Cerebellar nuclear complex (tissue), 1 donor: ENCODE results near the gene AGMO.

Experiments used
- DNase-seq, 2 experiments: peaks; one replicate each; lab custom pipeline; 2025; lab: John Stamatoyannopoulos, UW

Gene AGMO

DNA sequence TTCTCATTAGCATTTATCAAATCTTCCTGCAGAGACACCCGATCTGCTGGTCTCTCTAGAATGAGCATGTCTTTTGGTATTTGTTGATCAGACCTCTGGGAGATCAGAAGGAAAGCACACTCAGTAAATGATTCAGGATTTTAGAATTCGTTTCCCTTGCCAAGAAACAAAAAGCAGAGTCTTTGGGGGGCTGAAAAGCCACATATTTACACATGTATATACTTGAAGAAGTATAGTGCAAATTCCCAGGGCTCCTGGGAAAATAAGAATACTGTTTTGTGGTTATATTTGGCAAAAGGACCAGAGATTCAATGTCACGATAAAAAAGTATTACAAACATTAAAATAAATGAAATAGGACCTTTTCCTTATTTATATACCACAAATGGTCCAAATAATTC, 100.2 kb downstream of the AGMO start:
- no peak for DNase-seq

- DNase-seq, result no peak
Observed at GRCh38 chr7:15459018-15459615, 102.7 kb downstream of the AGMO start.

GRCh38 chr7:15457990-15458955, 103.5 kb downstream of the AGMO start:
- DNase-seq, result no peak

- DNase-seq, result no peak
Observed at GRCh38 chr7:15452670-15453069, 109.1 kb downstream of the AGMO start.

- DNase-seq, result no peak
Observed at GRCh38 chr7:15446722-15447121, 115.1 kb downstream of the AGMO start.

DNA sequence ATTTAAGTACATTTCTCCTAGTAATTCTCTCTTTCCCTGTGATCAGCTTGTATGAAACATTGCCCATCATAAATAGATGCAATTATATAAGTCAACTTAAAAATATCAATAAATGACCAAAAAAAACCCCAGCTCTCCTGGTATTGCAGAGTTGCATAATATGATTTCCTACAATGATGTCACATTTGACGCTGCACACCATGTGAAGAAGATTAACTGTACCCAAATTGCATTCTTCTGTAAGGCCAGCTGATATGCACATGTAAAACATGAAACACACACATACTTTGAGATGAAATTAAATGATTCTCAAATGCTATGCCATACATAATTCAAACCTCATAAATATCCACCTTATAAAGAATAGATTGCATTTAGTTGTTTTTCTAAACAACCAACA, 115.5 kb downstream of the AGMO start:
- DNase-seq, result no peak

- no peak for DNase-seq
Observed at GRCh38 chr7:15441915-15442314, 119.9 kb downstream of the AGMO start.

GRCh38 chr7:15440482-15440881, 121.3 kb downstream of the AGMO start:
- no peak for DNase-seq

GRCh38 chr7:15439853-15440252, 122.0 kb downstream of the AGMO start:
- DNase-seq, result no peak

- DNase-seq, result no peak
Observed at GRCh38 chr7:15433151-15433550, 128.7 kb downstream of the AGMO start.

GRCh38 chr7:15430911-15431310, 130.9 kb downstream of the AGMO start:
- no peak for DNase-seq

GRCh38 chr7:15430191-15430590, 131.6 kb downstream of the AGMO start:
- DNase-seq, result no peak

DNA sequence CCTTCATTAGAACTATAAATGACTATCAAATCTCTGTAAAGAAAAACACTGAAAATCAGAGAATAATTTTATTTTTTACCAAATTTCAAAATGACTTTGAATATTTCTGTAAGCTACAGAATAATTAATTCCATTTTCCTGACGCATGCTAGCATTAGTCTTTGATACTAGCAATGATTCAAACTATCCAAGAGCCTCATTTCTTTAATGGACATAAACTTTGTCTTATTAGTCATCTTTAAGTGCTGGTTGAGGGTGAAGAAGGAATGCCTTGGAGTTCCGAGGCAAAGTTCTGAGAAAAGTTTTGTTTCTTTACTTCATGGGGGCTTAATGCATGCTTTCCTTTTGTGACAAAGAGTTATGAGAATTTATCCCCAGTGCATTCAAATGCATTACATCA, 137.3 kb downstream of the AGMO start:
- DNase-seq, result no peak

DNA sequence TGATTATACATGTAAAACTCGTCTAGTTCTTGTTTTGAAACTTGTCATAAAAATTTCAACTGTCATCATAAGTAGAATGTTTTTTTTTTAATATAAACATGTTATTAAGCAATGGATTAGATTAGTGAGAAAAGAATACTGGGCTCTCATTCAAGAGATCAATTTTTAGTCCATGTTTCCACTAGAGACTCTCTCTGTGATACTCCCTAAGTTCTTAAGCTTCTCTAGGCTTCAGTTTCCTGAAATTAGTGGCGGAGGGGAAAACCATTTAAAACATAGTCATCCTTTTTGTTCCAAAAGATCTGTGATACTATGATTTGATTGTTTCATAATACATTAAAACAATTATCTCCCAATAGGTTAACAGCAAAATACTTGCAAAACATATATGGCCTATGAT, 142.2 kb downstream of the AGMO start:
- no peak for DNase-seq

- no peak for DNase-seq
Observed at GRCh38 chr7:15418264-15418663, 143.6 kb downstream of the AGMO start.

GRCh38 chr7:15417341-15417988, 144.3 kb downstream of the AGMO start:
- DNase-seq, result no peak

DNA sequence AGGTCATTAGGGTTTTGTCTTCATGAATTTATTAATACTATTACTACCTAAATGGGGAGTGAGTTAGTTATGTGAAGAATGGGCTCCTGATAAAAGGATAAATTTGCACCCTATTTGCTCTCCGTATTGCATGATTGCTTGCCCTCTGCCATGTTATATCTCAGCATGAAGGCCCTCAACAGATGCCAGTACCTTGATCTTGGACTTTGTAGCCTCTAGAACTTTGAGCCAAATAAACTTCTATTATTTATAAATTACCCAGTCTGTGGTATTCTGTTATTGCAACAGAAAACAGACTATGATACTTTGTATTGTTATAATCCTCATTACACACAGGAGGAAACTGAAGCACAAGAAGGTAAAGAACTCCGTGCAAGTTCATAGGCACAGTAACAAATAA, 150.8 kb downstream of the AGMO start:
- no peak for DNase-seq

DNA sequence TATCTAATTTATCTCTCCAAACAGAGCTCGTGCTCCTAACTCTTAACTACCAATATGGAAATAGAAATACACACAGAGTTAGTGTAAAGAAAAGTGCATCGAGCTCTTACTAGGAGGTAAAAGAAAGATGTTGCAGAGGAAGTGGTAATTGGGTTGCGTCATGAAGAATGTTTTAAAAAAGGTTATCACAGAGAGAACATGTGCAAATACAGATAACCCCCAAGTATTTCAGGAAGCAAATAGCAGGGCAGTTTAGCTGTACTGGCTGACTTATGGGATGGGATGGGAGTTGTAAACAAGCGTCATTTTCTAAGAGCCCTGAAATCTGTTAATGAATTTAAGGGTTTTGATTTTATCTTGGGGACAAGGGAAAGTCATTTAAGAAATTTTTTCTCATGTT, 153.9 kb downstream of the AGMO start:
- DNase-seq, result no peak

- no peak for DNase-seq
Observed at GRCh38 chr7:15403751-15404150, 158.1 kb downstream of the AGMO start.

GRCh38 chr7:15403315-15403714, 158.5 kb downstream of the AGMO start:
- no peak for DNase-seq

DNA sequence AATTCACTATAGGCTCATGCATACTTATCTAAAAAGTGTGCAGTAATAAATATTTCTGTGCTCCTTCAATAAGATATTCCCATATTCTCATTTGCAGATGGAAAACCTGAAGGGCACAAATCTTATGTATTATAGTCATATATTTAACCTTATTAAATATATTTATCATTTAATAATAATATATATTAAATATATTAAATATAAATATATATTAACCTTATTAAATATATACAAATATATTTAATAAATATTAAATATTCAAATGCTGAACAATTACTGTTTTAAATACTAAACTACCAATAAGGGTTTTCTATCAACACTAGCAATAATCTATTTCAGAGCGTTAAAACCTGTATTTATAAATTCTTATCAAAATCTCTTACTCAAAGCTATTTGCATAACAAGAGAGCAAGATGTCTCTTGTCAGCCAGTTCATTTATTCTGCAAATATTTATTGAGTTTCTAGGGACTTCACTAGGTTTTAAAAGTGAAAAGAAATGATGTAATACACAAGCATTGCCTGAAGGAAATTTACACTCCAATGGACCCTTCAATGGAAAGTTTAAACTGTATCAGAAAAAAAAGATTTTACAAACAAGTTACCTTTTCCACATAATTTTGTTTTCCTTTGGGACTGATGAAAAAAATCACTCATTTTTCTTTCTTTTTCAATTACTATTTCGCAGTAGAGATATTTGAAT, 159.2 kb downstream of the AGMO start:
- no peak for DNase-seq

GRCh38 chr7:15400440-15400839, 161.4 kb downstream of the AGMO start:
- no peak for DNase-seq
